ENCODE measurements around the gene KDM4B.
"Not testable (repeated sequence)": the region's sequence is repeated elsewhere in the genome, so short reads cannot be mapped to it uniquely, and the experiment has no call there.

The KDM4B gene

GRCh38 chr19:5160158-5160795, 191.4 kb downstream of the KDM4B start:
- H3K27ac ChIP-seq (ENCODE audit: low read depth, low read length); H3K4me3 ChIP-seq (ENCODE audit: low read depth, low read length); H3K27me3 ChIP-seq (ENCODE audit: control insufficient read depth, insufficient read depth, low read length); H3K36me3 ChIP-seq (ENCODE audit: control insufficient read depth, insufficient read depth, low read length); H3K9ac ChIP-seq (ENCODE audit: low read length): not testable (repeated sequence)
- H3K4me1 ChIP-seq (ENCODE audit: control insufficient read depth, insufficient read depth, low read length), result peaks cover 21% of the 10 kb centered on the region
- H3K9me3 ChIP-seq (ENCODE audit: control insufficient read depth, insufficient read depth, low read depth, low read length), result peaks cover 25% of the 10 kb centered on the region

GRCh38 chr19:5164845-5165696, 196.2 kb downstream of the KDM4B start:
- H3K4me3 ChIP-seq (ENCODE audit: low read depth, low read length); H3K9ac ChIP-seq (ENCODE audit: low read length); H3K27ac ChIP-seq (ENCODE audit: low read depth, low read length); H3K36me3 ChIP-seq (ENCODE audit: control insufficient read depth, insufficient read depth, low read length); H3K27me3 ChIP-seq (ENCODE audit: control insufficient read depth, insufficient read depth, low read length): not testable (repeated sequence)
- Histone ChIP-seq H3K4me1 (ENCODE audit: control insufficient read depth, insufficient read depth, low read length) (peaks cover 17% of the 10 kb centered on the region), H3K9me3 (ENCODE audit: control insufficient read depth, insufficient read depth, low read depth, low read length) (peaks cover 11% of the 10 kb centered on the region; the same call in 1 of the 2 replicates)

DNA sequence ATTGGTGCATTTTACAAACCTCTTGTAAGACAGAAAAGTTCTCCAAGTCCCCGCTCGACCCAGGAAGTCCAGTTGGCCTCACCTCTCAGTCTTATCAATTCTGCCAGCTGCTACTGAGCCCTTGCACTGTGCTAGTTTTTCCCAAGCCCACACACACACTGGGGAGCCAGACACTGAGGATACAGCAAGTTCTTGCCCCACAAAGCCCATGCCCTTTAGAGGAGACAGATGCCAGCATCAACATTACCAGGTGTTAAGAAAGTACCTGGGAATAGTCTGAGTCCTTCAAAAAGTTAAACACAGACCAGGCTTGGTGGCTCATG, 196.7 kb downstream of the KDM4B start:
- Histone ChIP-seq H3K36me3 (ENCODE audit: control insufficient read depth, insufficient read depth, low read length) (no peaks in the 10 kb centered on the region), H3K4me3 (ENCODE audit: low read depth, low read length) (no peak overlapping the region), H3K9ac (ENCODE audit: low read length) (no peak overlapping the region), H3K27ac (ENCODE audit: low read depth, low read length) (no peak overlapping the region), H3K4me1 (ENCODE audit: control insufficient read depth, insufficient read depth, low read length) (peaks cover 17% of the 10 kb centered on the region), H3K9me3 (ENCODE audit: control insufficient read depth, insufficient read depth, low read depth, low read length) (peaks cover 11% of the 10 kb centered on the region; the same call in 1 of the 2 replicates), H3K27me3 (ENCODE audit: control insufficient read depth, insufficient read depth, low read length) (no peaks in the 10 kb centered on the region)

- Histone ChIP-seq H3K4me1 (ENCODE audit: control insufficient read depth, insufficient read depth, low read length) (peaks cover 17% of the 10 kb centered on the region), H3K9me3 (ENCODE audit: control insufficient read depth, insufficient read depth, low read depth, low read length) (peaks cover 11% of the 10 kb centered on the region; the same call in 1 of the 2 replicates), H3K4me3 (ENCODE audit: low read depth, low read length) (no peak overlapping the region), H3K9ac (ENCODE audit: low read length) (no peak overlapping the region), H3K36me3 (ENCODE audit: control insufficient read depth, insufficient read depth, low read length) (no peaks in the 10 kb centered on the region), H3K27me3 (ENCODE audit: control insufficient read depth, insufficient read depth, low read length) (no peaks in the 10 kb centered on the region), H3K27ac (ENCODE audit: low read depth, low read length) (no peak overlapping the region)
Measured at GRCh38 chr19:5166262-5166661, 197.3 kb downstream of the KDM4B start.

GRCh38 chr19:5170329-5170745, 201.4 kb downstream of the KDM4B start:
- Histone ChIP-seq H3K9me3 (ENCODE audit: control insufficient read depth, insufficient read depth, low read depth, low read length) (no peaks in the 10 kb centered on the region), H3K4me3 (ENCODE audit: low read depth, low read length) (no peak overlapping the region), H3K27me3 (ENCODE audit: control insufficient read depth, insufficient read depth, low read length) (no peaks in the 10 kb centered on the region), H3K27ac (ENCODE audit: low read depth, low read length) (no peak overlapping the region), H3K4me1 (ENCODE audit: control insufficient read depth, insufficient read depth, low read length) (no peaks in the 10 kb centered on the region), H3K9ac (ENCODE audit: low read length) (no peak overlapping the region), H3K36me3 (ENCODE audit: control insufficient read depth, insufficient read depth, low read length) (no peaks in the 10 kb centered on the region)

DNA sequence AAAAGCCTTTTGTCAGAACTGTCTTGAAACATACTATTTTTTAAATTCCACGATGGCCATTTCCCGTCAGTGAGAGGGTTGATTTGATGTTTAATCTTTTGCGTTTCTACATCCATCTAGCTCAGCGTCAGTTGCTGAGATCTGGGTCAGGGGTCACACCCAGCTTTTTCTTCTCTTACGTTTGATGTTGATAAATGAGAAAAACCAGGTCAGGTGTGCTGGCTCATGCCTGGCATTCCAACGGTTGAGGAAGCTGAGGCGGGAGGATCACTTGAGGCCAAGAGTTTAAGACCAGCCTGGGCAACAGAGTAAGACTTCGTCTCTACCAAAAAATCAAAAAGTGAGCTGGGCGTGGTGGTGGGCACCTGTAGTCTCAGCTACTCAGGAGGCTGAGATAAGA, 202.8 kb downstream of the KDM4B start:
- H3K36me3 ChIP-seq (ENCODE audit: control insufficient read depth, insufficient read depth, low read length), result no peaks in the 10 kb centered on the region
- no peak overlapping the region for H3K9ac ChIP-seq (ENCODE audit: low read length)
- no peaks in the 10 kb centered on the region for H3K27me3 ChIP-seq (ENCODE audit: control insufficient read depth, insufficient read depth, low read length)
- no peak overlapping the region for H3K27ac ChIP-seq (ENCODE audit: low read depth, low read length)
- no peak overlapping the region for H3K4me3 ChIP-seq (ENCODE audit: low read depth, low read length)
- no peaks in the 10 kb centered on the region for H3K4me1 ChIP-seq (ENCODE audit: control insufficient read depth, insufficient read depth, low read length)
- no peaks in the 10 kb centered on the region for H3K9me3 ChIP-seq (ENCODE audit: control insufficient read depth, insufficient read depth, low read depth, low read length)

- Histone ChIP-seq H3K27me3 (ENCODE audit: control insufficient read depth, insufficient read depth, low read length) (no peaks in the 10 kb centered on the region), H3K4me1 (ENCODE audit: control insufficient read depth, insufficient read depth, low read length) (no peaks in the 10 kb centered on the region), H3K9ac (ENCODE audit: low read length) (no peak overlapping the region), H3K4me3 (ENCODE audit: low read depth, low read length) (no peak overlapping the region), H3K9me3 (ENCODE audit: control insufficient read depth, insufficient read depth, low read depth, low read length) (no peaks in the 10 kb centered on the region), H3K36me3 (ENCODE audit: control insufficient read depth, insufficient read depth, low read length) (no peaks in the 10 kb centered on the region), H3K27ac (ENCODE audit: low read depth, low read length) (no peak overlapping the region)
Measured at GRCh38 chr19:5172859-5173630, 204.1 kb downstream of the KDM4B start.

- Histone ChIP-seq H3K27ac (ENCODE audit: low read depth, low read length) (no peak overlapping the region), H3K4me1 (ENCODE audit: control insufficient read depth, insufficient read depth, low read length) (no peaks in the 10 kb centered on the region), H3K36me3 (ENCODE audit: control insufficient read depth, insufficient read depth, low read length) (no peaks in the 10 kb centered on the region), H3K9me3 (ENCODE audit: control insufficient read depth, insufficient read depth, low read depth, low read length) (no peaks in the 10 kb centered on the region), H3K9ac (ENCODE audit: low read length) (no peak overlapping the region), H3K4me3 (ENCODE audit: low read depth, low read length) (no peak overlapping the region), H3K27me3 (ENCODE audit: control insufficient read depth, insufficient read depth, low read length) (no peaks in the 10 kb centered on the region)
Measured at GRCh38 chr19:5173993-5174392, 205.1 kb downstream of the KDM4B start.

- Histone ChIP-seq H3K27me3 (ENCODE audit: control insufficient read depth, insufficient read depth, low read length) (no peaks in the 10 kb centered on the region), H3K4me3 (ENCODE audit: low read depth, low read length) (no peak overlapping the region), H3K4me1 (ENCODE audit: control insufficient read depth, insufficient read depth, low read length) (no peaks in the 10 kb centered on the region), H3K9me3 (ENCODE audit: control insufficient read depth, insufficient read depth, low read depth, low read length) (no peaks in the 10 kb centered on the region), H3K36me3 (ENCODE audit: control insufficient read depth, insufficient read depth, low read length) (no peaks in the 10 kb centered on the region), H3K27ac (ENCODE audit: low read depth, low read length) (no peak overlapping the region), H3K9ac (ENCODE audit: low read length) (no peak overlapping the region)
Measured at GRCh38 chr19:5177745-5178450, 209.0 kb downstream of the KDM4B start.

- Histone ChIP-seq H3K4me1 (ENCODE audit: control insufficient read depth, insufficient read depth, low read length) (no peaks in the 10 kb centered on the region), H3K9me3 (ENCODE audit: control insufficient read depth, insufficient read depth, low read depth, low read length) (no peaks in the 10 kb centered on the region), H3K27me3 (ENCODE audit: control insufficient read depth, insufficient read depth, low read length) (no peaks in the 10 kb centered on the region), H3K36me3 (ENCODE audit: control insufficient read depth, insufficient read depth, low read length) (no peaks in the 10 kb centered on the region), H3K27ac (ENCODE audit: low read depth, low read length) (no peak overlapping the region), H3K9ac (ENCODE audit: low read length) (no peak overlapping the region), H3K4me3 (ENCODE audit: low read depth, low read length) (no peak overlapping the region)
Measured at GRCh38 chr19:5178841-5179240, 209.9 kb downstream of the KDM4B start.
